PC-9 (cell line): ENCODE results near the gene GNG4. TPM values are rescaled to one million over a fixed set of nuclear protein-coding genes. Genes with fewer than 3 reads are reported as not detected.
"Not testable (repeated sequence)": the region's sequence is repeated elsewhere in the genome, so short reads cannot be mapped to it uniquely, and the experiment has no call there.

Source experiments
- BruUV-seq: library from RNA; stranded (reverse); fragments of 400-500 nt; replicated peaks from 2 replicates; lab custom pipeline; 2021; lab: Mats Ljungman, UMichigan
- CTCF ChIA-PET: fragments of 300-600 bp; sonication (Branson Sonifier 250); formaldehyde crosslinking; loops from one replicate; lab custom pipeline; 2022; ENCODE audit warnings: antibody characterized with exemption; lab: Charles Lee
- POLR2A ChIA-PET: fragments of 300-600 bp; sonication (Branson Sonifier 250); formaldehyde crosslinking; loops from one replicate; lab custom pipeline; 2022; ENCODE audit warnings: antibody characterized with exemption; ENCODE audit not compliant: unreplicated experiment; lab: Charles Lee
- DNase-seq, 2 experiments: peaks; one replicate each; pipeline versions ENCODE4 v3.0.0 to v3.0.0-alpha.2; 2015 to 2022; ENCODE audit warnings: mixed read lengths in 1 of 2
- H2AFZ ChIP-seq: fragments of 200-600 bp; sonication (generic); 2 replicates; pipeline ENCODE4 v1.8.1; 2017; ENCODE audit warnings: antibody characterized with exemption
- H3F3A ChIP-seq: fragments of 200-600 bp; sonication (generic); 2 replicates; pipeline ENCODE4 v1.8.1; 2017; ENCODE audit warnings: antibody characterized with exemption, mild to moderate bottlenecking, low read depth; ENCODE audit not compliant: insufficient read depth
- H3K27ac ChIP-seq: fragments of 200-600 bp; sonication (generic); 2 replicates; pipeline ENCODE4 v1.6.1; 2016; ENCODE audit warnings: mixed run types
- H3K27me3 ChIP-seq: fragments of 200-600 bp; sonication (generic); 2 replicates; pipeline ENCODE4 v1.6.1; 2016; ENCODE audit warnings: low read depth, mixed run types; ENCODE audit not compliant: insufficient read depth
- H3K36me3 ChIP-seq: fragments of 200-600 bp; sonication (generic); 2 replicates; pipeline ENCODE4 v1.6.1; 2016; ENCODE audit warnings: low read depth, mixed run types
- H3K4me1 ChIP-seq: fragments of 200-600 bp; sonication (generic); replicated peaks from 2 replicates; pipeline ENCODE4 v1.6.1; 2016; ENCODE audit warnings: mixed run types; ENCODE audit not compliant: insufficient read depth
- H3K4me2 ChIP-seq: fragments of 200-600 bp; sonication (generic); 2 replicates; pipeline ENCODE4 v1.6.1; 2017; ENCODE audit warnings: mixed run types
- H3K4me3 ChIP-seq: fragments of 200-600 bp; sonication (generic); 2 replicates; pipeline ENCODE4 v1.6.1; 2016; ENCODE audit warnings: mixed run types
- H3K79me2 ChIP-seq: fragments of 200-600 bp; sonication (generic); 2 replicates; pipeline ENCODE4 v1.6.1; 2017; ENCODE audit warnings: low read depth, mixed run types
- H3K9me2 ChIP-seq: fragments of 200-600 bp; sonication (generic); 2 replicates; pipeline ENCODE4 v1.8.1; 2017; ENCODE audit warnings: mild to moderate bottlenecking; ENCODE audit not compliant: insufficient read depth
- H3K9me3 ChIP-seq: fragments of 200-600 bp; sonication (generic); 2 replicates; pipeline ENCODE4 v1.8.1; 2016; ENCODE audit warnings: low read depth; ENCODE audit not compliant: insufficient read depth
- H4K20me1 ChIP-seq: fragments of 200-600 bp; sonication (generic); 2 replicates; pipeline ENCODE4 v1.8.1; 2017; ENCODE audit not compliant: insufficient read depth
- EZH2 ChIP-seq: fragments of 200-600 bp; sonication (generic); IDR thresholded peaks from 2 replicates; pipeline ENCODE4 v1.8.0; 2017; ENCODE audit warnings: antibody characterized with exemption, low read depth
- intact Hi-C: fragments of 100-400 bp; cut with micrococcal nuclease; formaldehyde crosslinking; loops from one replicate; pipeline ENCODE4 v1.10.0; 2022; ENCODE audit not compliant: unreplicated experiment
- total RNA-seq: library from RNA; stranded (reverse); gene quantifications from 2 replicates; pipeline ENCODE4 v1.2.3, GENCODE V29; 2021
- TF ChIP-seq, protein P1 (sequence below): fragments of 200-600 bp; sonication (generic); conservative IDR thresholded peaks from 2 replicates; pipeline ENCODE4 v1.6.1; 2017; ENCODE audit warnings: mixed run types, antibody characterized with exemption, mild to moderate bottlenecking, moderate library complexity

Gene GNG4
- total RNA-seq, 1 experiment from 2014 or later: 16.3 TPM

DNA sequence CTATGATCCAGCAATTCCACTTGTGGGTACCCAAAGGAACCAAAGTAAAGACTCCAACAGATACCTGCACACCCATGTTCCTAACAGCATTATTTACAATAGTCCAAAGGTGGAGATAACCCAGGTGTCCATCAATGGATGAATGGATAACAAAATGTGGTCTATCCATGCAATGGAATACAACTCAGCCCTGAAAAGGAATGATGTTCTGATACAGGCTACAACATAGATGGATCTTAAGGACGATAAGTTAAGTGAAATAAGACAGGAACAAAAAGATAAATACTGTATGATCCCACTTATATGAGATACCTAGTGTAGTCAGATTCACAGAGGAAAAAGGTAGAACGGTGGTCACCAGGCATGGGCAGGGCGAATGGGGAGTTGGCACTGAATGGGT, 69.7 kb downstream of the GNG4 start:
- TF ChIP-seq, protein P1, sequence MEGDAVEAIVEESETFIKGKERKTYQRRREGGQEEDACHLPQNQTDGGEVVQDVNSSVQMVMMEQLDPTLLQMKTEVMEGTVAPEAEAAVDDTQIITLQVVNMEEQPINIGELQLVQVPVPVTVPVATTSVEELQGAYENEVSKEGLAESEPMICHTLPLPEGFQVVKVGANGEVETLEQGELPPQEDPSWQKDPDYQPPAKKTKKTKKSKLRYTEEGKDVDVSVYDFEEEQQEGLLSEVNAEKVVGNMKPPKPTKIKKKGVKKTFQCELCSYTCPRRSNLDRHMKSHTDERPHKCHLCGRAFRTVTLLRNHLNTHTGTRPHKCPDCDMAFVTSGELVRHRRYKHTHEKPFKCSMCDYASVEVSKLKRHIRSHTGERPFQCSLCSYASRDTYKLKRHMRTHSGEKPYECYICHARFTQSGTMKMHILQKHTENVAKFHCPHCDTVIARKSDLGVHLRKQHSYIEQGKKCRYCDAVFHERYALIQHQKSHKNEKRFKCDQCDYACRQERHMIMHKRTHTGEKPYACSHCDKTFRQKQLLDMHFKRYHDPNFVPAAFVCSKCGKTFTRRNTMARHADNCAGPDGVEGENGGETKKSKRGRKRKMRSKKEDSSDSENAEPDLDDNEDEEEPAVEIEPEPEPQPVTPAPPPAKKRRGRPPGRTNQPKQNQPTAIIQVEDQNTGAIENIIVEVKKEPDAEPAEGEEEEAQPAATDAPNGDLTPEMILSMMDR: no peak
- TF ChIP-seq EZH2: no peak
- Histone ChIP-seq H3F3A (no peaks in the 10 kb centered on the region), H3K27me3 (no peaks in the 10 kb centered on the region), H3K4me2 (no peak overlapping the region), H3K27ac (no peak overlapping the region), H3K4me3 (no peak overlapping the region), H2AFZ (no peak overlapping the region), H3K79me2 (no peaks in the 10 kb centered on the region), H3K4me1 (no peaks in the 10 kb centered on the region), H3K9me2 (no peaks in the 10 kb centered on the region), H3K9me3 (no peaks in the 10 kb centered on the region), H3K36me3 (no peaks in the 10 kb centered on the region), H4K20me1 (no peaks in the 10 kb centered on the region)
- no peak for DNase-seq
- intact Hi-C loops: no loop called here
- CTCF ChIA-PET: no interaction called here
- POLR2A ChIA-PET: no interaction called here
- no TSS peak for BruUV-seq

DNA sequence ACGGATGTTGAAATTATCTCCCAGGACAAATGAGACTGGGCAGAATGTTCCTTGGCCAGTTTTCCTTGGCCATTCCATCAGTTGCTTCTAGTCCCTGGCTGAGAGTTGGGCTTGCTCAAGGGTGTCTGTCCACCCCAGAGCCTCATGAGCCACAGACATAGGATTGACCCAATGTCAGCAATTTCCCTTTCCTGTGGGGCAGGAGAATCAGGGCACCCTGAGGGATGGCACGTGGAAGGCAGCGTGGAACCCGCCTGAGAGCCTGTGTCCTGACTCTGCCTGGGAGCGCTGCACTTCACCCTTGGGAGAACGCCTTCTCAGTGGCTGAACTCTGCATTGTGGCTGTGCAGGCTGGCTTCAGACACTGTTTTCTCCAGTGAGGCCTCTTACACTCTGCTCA, 74.0 kb downstream of the GNG4 start:
- H3F3A ChIP-seq: no peaks in the 10 kb centered on the region
- DNase-seq: no peak
- H3K27ac ChIP-seq: no peak overlapping the region
- no peaks in the 10 kb centered on the region for H3K9me2 ChIP-seq
- BruUV-seq: no TSS peak
- ChIA-PET POLR2A (no interaction called here), CTCF (interaction anchor here (0.7 kb wide), 1 partner anchor 67 kb away, joined by 9 read pairs; no protein-coding TSS in a partner anchor)
- no peak overlapping the region for H3K4me3 ChIP-seq
- H3K36me3 ChIP-seq: no peaks in the 10 kb centered on the region
- no peak overlapping the region for H2AFZ ChIP-seq
- H3K9me3 ChIP-seq: no peaks in the 10 kb centered on the region
- no peak for TF ChIP-seq EZH2
- TF ChIP-seq, protein P1: no peak
- intact Hi-C loops: no loop called here
- H3K4me2 ChIP-seq: no peak overlapping the region
- no peaks in the 10 kb centered on the region for H3K4me1 ChIP-seq
- H3K27me3 ChIP-seq: no peaks in the 10 kb centered on the region
- no peaks in the 10 kb centered on the region for H3K79me2 ChIP-seq
- H4K20me1 ChIP-seq: no peaks in the 10 kb centered on the region

DNA sequence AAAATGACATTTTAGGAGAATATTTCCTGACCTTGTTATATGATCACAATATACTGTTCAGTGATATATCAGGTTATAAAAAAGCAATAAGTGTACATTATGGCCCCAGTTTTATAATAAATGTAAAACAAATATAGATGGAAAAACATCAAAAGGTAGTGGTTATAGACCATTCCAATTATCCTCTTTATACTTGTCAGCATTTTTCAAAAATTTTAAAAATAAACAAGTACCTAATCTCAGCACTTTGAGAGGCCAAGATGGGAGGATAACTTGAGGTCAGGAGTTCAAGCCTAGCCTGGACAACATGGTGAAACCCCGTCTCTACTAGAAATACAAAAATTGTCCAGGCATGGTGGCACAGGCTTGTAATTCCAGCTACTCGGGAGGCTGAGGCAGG, 75.7 kb downstream of the GNG4 start:
- Histone ChIP-seq H3K9me2 (no peaks in the 10 kb centered on the region), H3K4me2 (no peak overlapping the region), H3K9me3 (no peaks in the 10 kb centered on the region), H4K20me1 (no peaks in the 10 kb centered on the region), H3K36me3 (no peaks in the 10 kb centered on the region), H3F3A (no peaks in the 10 kb centered on the region), H3K4me1 (no peaks in the 10 kb centered on the region), H3K4me3 (no peak overlapping the region), H2AFZ (no peak overlapping the region), H3K79me2 (no peaks in the 10 kb centered on the region), H3K27ac (no peak overlapping the region), H3K27me3 (no peaks in the 10 kb centered on the region)
- no peak for DNase-seq
- BruUV-seq: no TSS peak
- no peak for TF ChIP-seq EZH2
- TF ChIP-seq, protein P1: no peak
- intact Hi-C loops: no loop called here
- ChIA-PET CTCF (no interaction called here), POLR2A (no interaction called here)

DNA sequence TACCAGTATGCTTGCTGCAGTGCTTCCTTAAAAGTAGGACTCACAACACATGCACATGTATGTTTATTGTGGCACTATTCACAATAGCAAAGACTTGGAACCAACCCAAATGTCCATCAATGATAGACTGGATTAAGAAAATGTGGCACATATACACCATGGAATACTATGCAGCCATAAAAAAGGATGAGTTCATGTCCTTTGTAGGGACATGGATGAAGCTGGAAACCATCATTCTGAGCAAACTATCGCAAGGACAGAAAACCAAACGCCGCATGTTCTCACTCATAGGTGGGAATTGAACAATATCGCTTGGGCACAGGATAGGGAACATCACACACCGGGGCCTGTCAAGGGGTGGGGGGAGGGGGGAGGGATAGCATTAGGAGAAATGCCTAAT, 76.6 kb downstream of the GNG4 start:
- H3K9me3 ChIP-seq, H3K27me3 ChIP-seq, BruUV-seq, H4K20me1 ChIP-seq, POLR2A ChIA-PET, intact Hi-C loops, H3K4me3 ChIP-seq, H3K79me2 ChIP-seq, H3K9me2 ChIP-seq, CTCF ChIA-PET, DNase-seq, H3K27ac ChIP-seq, H3K4me2 ChIP-seq, H3K36me3 ChIP-seq, H2AFZ ChIP-seq, H3F3A ChIP-seq, H3K4me1 ChIP-seq: not testable (repeated sequence)
